Rectal smooth muscle tissue (tissue), 1 donor: ENCODE measurements around the gene SYNJ1.

Experiments
- H3K27ac ChIP-seq: one replicate; pipeline ENCODE4 v1.7.0; 2013; ENCODE audit warnings: low read depth, low read length, inconsistent platforms
- H3K27me3 ChIP-seq: one replicate; pipeline ENCODE4 v1.7.0; 2013; ENCODE audit warnings: low read length; ENCODE audit not compliant: control insufficient read depth, insufficient read depth
- H3K36me3 ChIP-seq: one replicate; pipeline ENCODE4 v1.7.0; 2013; ENCODE audit warnings: low read length; ENCODE audit not compliant: control insufficient read depth, insufficient read depth
- H3K4me1 ChIP-seq: one replicate; pipeline ENCODE4 v1.7.0; 2013; ENCODE audit warnings: low read length; ENCODE audit not compliant: control insufficient read depth, insufficient read depth
- H3K4me3 ChIP-seq: one replicate; pipeline ENCODE4 v1.7.0; 2013; ENCODE audit warnings: low read length
- H3K9ac ChIP-seq: one replicate; pipeline ENCODE4 v1.7.0; 2013; ENCODE audit warnings: low read length

Gene SYNJ1

GRCh38 chr21:32597205-32597604 is 130.6 kb downstream of the SYNJ1 start:
- Histone ChIP-seq H3K4me3 (no peak overlapping the region), H3K27ac (no peak overlapping the region), H3K27me3 (no peaks in the 10 kb centered on the region), H3K36me3 (peaks cover 7% of the 10 kb centered on the region), H3K9ac (no peak overlapping the region), H3K4me1 (no peaks in the 10 kb centered on the region)

GRCh38 chr21:32595431-32595830 is 132.4 kb downstream of the SYNJ1 start:
- H3K36me3 ChIP-seq: peaks cover 3% of the 10 kb centered on the region
- H3K9ac ChIP-seq: no peak overlapping the region
- H3K27ac ChIP-seq: no peak overlapping the region
- no peaks in the 10 kb centered on the region for H3K4me1 ChIP-seq
- no peak overlapping the region for H3K4me3 ChIP-seq
- H3K27me3 ChIP-seq: no peaks in the 10 kb centered on the region

- Histone ChIP-seq H3K27ac (no peak overlapping the region), H3K36me3 (no peaks in the 10 kb centered on the region)
These were observed 134.1 kb downstream of the SYNJ1 start for GRCh38 chr21:32593690-32594089.

GRCh38 chr21:32592929-32593502 is 134.8 kb downstream of the SYNJ1 start:
- Histone ChIP-seq H3K4me3 (no peak overlapping the region), H3K36me3 (no peaks in the 10 kb centered on the region), H3K9ac (no peak overlapping the region), H3K27me3 (no peaks in the 10 kb centered on the region), H3K27ac (no peak overlapping the region), H3K4me1 (no peaks in the 10 kb centered on the region)

More at GRCh38 chr21:32593690-32594089, 134.1 kb downstream of the SYNJ1 start:
- Histone ChIP-seq H3K27me3 (no peaks in the 10 kb centered on the region), H3K9ac (no peak overlapping the region), H3K4me3 (no peak overlapping the region), H3K4me1 (no peaks in the 10 kb centered on the region)

GRCh38 chr21:32590130-32590529 is 137.7 kb downstream of the SYNJ1 start:
- no peaks in the 10 kb centered on the region for H3K4me1 ChIP-seq
- H3K4me3 ChIP-seq: no peak overlapping the region
- no peak overlapping the region for H3K27ac ChIP-seq
- no peaks in the 10 kb centered on the region for H3K36me3 ChIP-seq
- no peak overlapping the region for H3K9ac ChIP-seq
- H3K27me3 ChIP-seq: no peaks in the 10 kb centered on the region

GRCh38 chr21:32587651-32588050 is 140.2 kb downstream of the SYNJ1 start:
- Histone ChIP-seq H3K27me3 (no peaks in the 10 kb centered on the region), H3K9ac (no peak overlapping the region), H3K27ac (no peak overlapping the region), H3K4me3 (no peak overlapping the region), H3K36me3 (no peaks in the 10 kb centered on the region), H3K4me1 (no peaks in the 10 kb centered on the region)

GRCh38 chr21:32587120-32587519 is 140.7 kb downstream of the SYNJ1 start:
- Histone ChIP-seq H3K9ac (no peak overlapping the region), H3K27me3 (no peaks in the 10 kb centered on the region), H3K36me3 (no peaks in the 10 kb centered on the region), H3K4me3 (no peak overlapping the region), H3K27ac (no peak overlapping the region), H3K4me1 (no peaks in the 10 kb centered on the region)

- Histone ChIP-seq H3K9ac (no peak overlapping the region), H3K27ac (no peak overlapping the region), H3K36me3 (no peaks in the 10 kb centered on the region), H3K4me3 (no peak overlapping the region), H3K27me3 (no peaks in the 10 kb centered on the region), H3K4me1 (no peaks in the 10 kb centered on the region)
These were observed 141.8 kb downstream of the SYNJ1 start for GRCh38 chr21:32585970-32586369.

- Histone ChIP-seq H3K27ac (no peak within 1 kb of the TSS), H3K4me1 (no peaks in the 10 kb centered on the region), H3K9ac (no peak within 1 kb of the TSS), H3K36me3 (no peaks in the 10 kb centered on the region), H3K4me3 (no peak within 1 kb of the TSS), H3K27me3 (no peaks in the 10 kb centered on the region)
These were observed 142.6 kb downstream of the SYNJ1 start, which contains the start of gene TCP10L for GRCh38 chr21:32585042-32585710. Gene TCP10L, minus strand, starts transcription at chr21:32585523. Its CDS starts 1,219 bp downstream, at chr21:32584304.

GRCh38 chr21:32584472-32584871 is 143.3 kb downstream of the SYNJ1 start:
- H3K27ac ChIP-seq: no peak overlapping the region
- no peaks in the 10 kb centered on the region for H3K4me1 ChIP-seq
- no peak overlapping the region for H3K9ac ChIP-seq

GRCh38 chr21:32581732-32582131 is 146.1 kb downstream of the SYNJ1 start:
- H3K27ac ChIP-seq: no peak overlapping the region
- H3K9ac ChIP-seq: no peak overlapping the region
- no peak overlapping the region for H3K4me3 ChIP-seq
- H3K4me1 ChIP-seq: no peaks in the 10 kb centered on the region
- H3K36me3 ChIP-seq: no peaks in the 10 kb centered on the region
- no peaks in the 10 kb centered on the region for H3K27me3 ChIP-seq

More at GRCh38 chr21:32584472-32584871, 143.3 kb downstream of the SYNJ1 start:
- Histone ChIP-seq H3K36me3 (no peaks in the 10 kb centered on the region), H3K27me3 (no peaks in the 10 kb centered on the region), H3K4me3 (no peak overlapping the region)

- Histone ChIP-seq H3K4me3 (no peak overlapping the region), H3K4me1 (no peaks in the 10 kb centered on the region), H3K36me3 (no peaks in the 10 kb centered on the region), H3K27me3 (no peaks in the 10 kb centered on the region), H3K9ac (no peak overlapping the region), H3K27ac (no peak overlapping the region)
These were observed 146.9 kb downstream of the SYNJ1 start for GRCh38 chr21:32580949-32581348.
